Activated naive CD8-positive, alpha-beta T cell (primary cell): ENCODE data around the gene TADA3.

ENCODE experiments used
- H3K27ac Mint-ChIP-seq: one replicate; pipeline ENCODE4 v1.8.0; 2021; ENCODE audit warnings: mixed read lengths
- H3K27me3 Mint-ChIP-seq: one replicate; pipeline ENCODE4 v1.8.0; 2021; ENCODE audit warnings: mixed read lengths
- H3K36me3 Mint-ChIP-seq: one replicate; pipeline ENCODE4 v1.8.0; 2021; ENCODE audit warnings: mixed read lengths
- H3K4me1 Mint-ChIP-seq: one replicate; pipeline ENCODE4 v1.8.0; 2021; ENCODE audit warnings: low read depth, mixed read lengths
- H3K4me3 Mint-ChIP-seq: one replicate; pipeline ENCODE4 v1.8.0; 2021; ENCODE audit warnings: mild to moderate bottlenecking, mixed read lengths
- H3K9me3 Mint-ChIP-seq: one replicate; pipeline ENCODE4 v1.8.0; 2021; ENCODE audit warnings: low read depth, mixed read lengths

The TADA3 gene

GRCh38 chr3:9768141-9768775 is 24.0 kb downstream of the TADA3 start:
- no peaks in the 10 kb centered on the region for H3K9me3 Mint-ChIP-seq
- no peak overlapping the region for H3K4me3 Mint-ChIP-seq
- no peaks in the 10 kb centered on the region for H3K36me3 Mint-ChIP-seq
- peaks cover 17% of the 10 kb centered on the region for H3K4me1 Mint-ChIP-seq
- no peaks in the 10 kb centered on the region for H3K27me3 Mint-ChIP-seq
- peak overlapping the region; percentile 28 for H3K27ac Mint-ChIP-seq

DNA sequence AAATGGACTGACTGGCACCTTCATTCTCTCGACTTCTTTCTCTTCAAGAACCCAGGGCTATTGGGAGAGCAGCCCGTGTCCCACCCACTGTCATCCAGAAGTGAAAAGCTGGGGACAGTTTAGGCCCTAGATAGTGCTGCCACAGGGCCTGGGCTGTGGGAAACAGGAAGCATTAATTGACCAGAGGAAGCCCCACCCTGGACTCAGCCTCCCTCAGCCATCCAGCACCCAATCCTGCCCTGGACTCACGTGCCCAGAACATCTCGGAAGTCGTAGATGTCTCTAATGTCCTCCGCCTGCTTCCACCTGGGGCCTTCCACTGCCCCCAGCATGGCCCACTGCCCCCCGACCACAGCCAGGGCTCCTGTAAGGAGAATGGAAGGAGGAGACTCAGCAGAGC is 24.9 kb downstream of the TADA3 start:
- Mint-ChIP-seq H3K27ac (no peak overlapping the region), H3K4me3 (no peak overlapping the region), H3K9me3 (no peaks in the 10 kb centered on the region), H3K4me1 (peaks cover 17% of the 10 kb centered on the region), H3K27me3 (no peaks in the 10 kb centered on the region), H3K36me3 (no peaks in the 10 kb centered on the region)

DNA sequence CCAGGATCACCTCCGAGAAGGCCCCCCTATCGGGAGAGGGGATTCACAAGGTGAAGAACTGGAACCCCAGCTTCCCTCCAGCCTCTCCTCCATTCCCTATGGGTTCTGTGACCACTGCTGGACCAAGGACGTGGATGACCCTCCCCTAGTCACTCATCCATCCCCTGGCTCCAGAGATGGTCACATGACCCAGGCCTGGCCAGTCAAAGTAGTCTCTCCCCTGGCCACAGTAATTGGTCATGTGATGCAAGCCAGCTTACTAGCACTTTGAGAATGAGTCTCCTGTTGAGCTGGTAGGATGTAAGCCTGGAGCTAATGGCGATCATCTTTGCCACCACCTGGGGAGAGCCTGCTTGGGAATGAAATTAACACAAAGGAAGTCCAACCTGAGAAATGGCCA is 26.4 kb downstream of the TADA3 start:
- no peaks in the 10 kb centered on the region for H3K27me3 Mint-ChIP-seq
- H3K36me3 Mint-ChIP-seq, result peaks cover 3% of the 10 kb centered on the region
- no peak overlapping the region for H3K27ac Mint-ChIP-seq
- peaks cover 15% of the 10 kb centered on the region for H3K4me1 Mint-ChIP-seq
- H3K9me3 Mint-ChIP-seq, result no peaks in the 10 kb centered on the region
- no peak overlapping the region for H3K4me3 Mint-ChIP-seq

DNA sequence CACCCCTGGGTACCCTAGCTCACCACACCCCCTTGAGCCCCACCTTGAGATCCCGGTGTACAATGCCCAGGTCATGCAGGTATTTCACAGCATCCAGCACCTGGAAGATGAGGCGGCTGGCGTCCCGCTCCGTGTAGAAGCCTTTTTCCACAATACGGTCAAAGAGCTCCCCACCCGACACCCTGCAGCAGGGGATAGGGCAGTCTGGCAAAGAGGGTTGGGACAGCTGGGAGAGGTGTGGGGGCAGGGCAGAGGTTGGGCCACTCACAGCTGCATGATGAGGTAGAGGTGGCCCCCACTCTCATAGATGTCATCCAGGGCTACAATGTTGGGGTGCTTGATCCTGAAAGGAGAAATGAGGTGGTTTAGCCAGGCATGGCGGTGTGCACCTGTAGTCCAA is 29.4 kb downstream of the TADA3 start:
- peaks cover 11% of the 10 kb centered on the region for H3K36me3 Mint-ChIP-seq
- H3K27me3 Mint-ChIP-seq, result no peaks in the 10 kb centered on the region
- no peaks in the 10 kb centered on the region for H3K9me3 Mint-ChIP-seq
- H3K4me3 Mint-ChIP-seq, result no peak overlapping the region
- H3K27ac Mint-ChIP-seq, result no peak overlapping the region
- peaks cover 3% of the 10 kb centered on the region for H3K4me1 Mint-ChIP-seq

GRCh38 chr3:9761919-9762318 is 30.4 kb downstream of the TADA3 start:
- Mint-ChIP-seq H3K4me1 (peaks cover 3% of the 10 kb centered on the region), H3K9me3 (no peaks in the 10 kb centered on the region), H3K36me3 (peaks cover 11% of the 10 kb centered on the region), H3K27me3 (no peaks in the 10 kb centered on the region), H3K27ac (no peak overlapping the region), H3K4me3 (no peak overlapping the region)

GRCh38 chr3:9760779-9761505 is 31.3 kb downstream of the TADA3 start:
- no peak overlapping the region for H3K4me3 Mint-ChIP-seq
- H3K4me1 Mint-ChIP-seq, result peaks cover 3% of the 10 kb centered on the region
- no peaks in the 10 kb centered on the region for H3K9me3 Mint-ChIP-seq
- peak overlapping the region; percentile 11 for H3K27ac Mint-ChIP-seq
- no peaks in the 10 kb centered on the region for H3K27me3 Mint-ChIP-seq
- peaks cover 11% of the 10 kb centered on the region for H3K36me3 Mint-ChIP-seq

GRCh38 chr3:9757427-9757826 is 34.8 kb downstream of the TADA3 start:
- peaks cover 11% of the 10 kb centered on the region for H3K36me3 Mint-ChIP-seq
- no peak overlapping the region for H3K27ac Mint-ChIP-seq
- H3K4me3 Mint-ChIP-seq, result no peak overlapping the region
- H3K9me3 Mint-ChIP-seq, result no peaks in the 10 kb centered on the region
- H3K27me3 Mint-ChIP-seq, result no peaks in the 10 kb centered on the region
- H3K4me1 Mint-ChIP-seq, result peaks cover 17% of the 10 kb centered on the region

DNA sequence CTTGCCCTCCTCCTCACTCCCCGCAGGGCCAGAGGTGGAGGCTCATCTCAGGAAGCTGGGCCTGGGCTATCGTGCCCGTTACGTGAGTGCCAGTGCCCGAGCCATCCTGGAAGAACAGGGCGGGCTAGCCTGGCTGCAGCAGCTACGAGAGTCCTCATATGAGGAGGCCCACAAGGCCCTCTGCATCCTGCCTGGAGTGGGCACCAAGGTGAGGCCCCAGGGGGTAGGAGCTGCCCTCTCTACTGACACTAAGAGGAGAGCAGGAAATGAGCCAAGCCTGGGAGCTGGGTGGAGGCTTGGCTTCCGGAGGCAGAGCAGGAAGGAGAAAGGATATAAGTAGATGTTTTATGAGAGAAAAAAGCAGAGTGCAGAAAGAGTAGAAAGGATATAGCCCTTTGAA is 37.6 kb downstream of the TADA3 start:
- Mint-ChIP-seq H3K4me3 (peak overlapping the region; percentile 25), H3K4me1 (peaks cover 39% of the 10 kb centered on the region), H3K27ac (no peak overlapping the region), H3K9me3 (no peaks in the 10 kb centered on the region), H3K36me3 (peaks cover 11% of the 10 kb centered on the region), H3K27me3 (no peaks in the 10 kb centered on the region)

- H3K4me1 Mint-ChIP-seq, result peaks cover 49% of the 10 kb centered on the region
- peaks cover 4% of the 10 kb centered on the region for H3K36me3 Mint-ChIP-seq
- H3K27ac Mint-ChIP-seq, result peak overlapping the region; percentile 84
- H3K27me3 Mint-ChIP-seq, result no peaks in the 10 kb centered on the region
- peak overlapping the region; percentile 95 for H3K4me3 Mint-ChIP-seq
- H3K9me3 Mint-ChIP-seq, result no peaks in the 10 kb centered on the region
Measured at GRCh38 chr3:9750556-9751411, 41.5 kb downstream of the TADA3 start.

GRCh38 chr3:9749645-9750555 is 42.4 kb downstream of the TADA3 start, which contains the start of gene OGG1:
Gene OGG1 (plus strand): TSS chr3:9749952. CDS start chr3:9750287, 335 bp downstream.
- Mint-ChIP-seq H3K4me1 (peaks cover 45% of the 10 kb centered on the region), H3K27ac (peak within 1 kb of the TSS; percentile 84), H3K36me3 (peaks cover 4% of the 10 kb centered on the region), H3K4me3 (peak within 1 kb of the TSS; percentile 95), H3K9me3 (no peaks in the 10 kb centered on the region), H3K27me3 (no peaks in the 10 kb centered on the region)

GRCh38 chr3:9749296-9749644 is 43.0 kb downstream of the TADA3 start:
- H3K27me3 Mint-ChIP-seq, result no peaks in the 10 kb centered on the region
- H3K4me3 Mint-ChIP-seq, result peak overlapping the region; percentile 95
- H3K9me3 Mint-ChIP-seq, result no peaks in the 10 kb centered on the region
- peaks cover 8% of the 10 kb centered on the region for H3K36me3 Mint-ChIP-seq
- peak overlapping the region; percentile 84 for H3K27ac Mint-ChIP-seq
- H3K4me1 Mint-ChIP-seq, result peaks cover 41% of the 10 kb centered on the region

DNA sequence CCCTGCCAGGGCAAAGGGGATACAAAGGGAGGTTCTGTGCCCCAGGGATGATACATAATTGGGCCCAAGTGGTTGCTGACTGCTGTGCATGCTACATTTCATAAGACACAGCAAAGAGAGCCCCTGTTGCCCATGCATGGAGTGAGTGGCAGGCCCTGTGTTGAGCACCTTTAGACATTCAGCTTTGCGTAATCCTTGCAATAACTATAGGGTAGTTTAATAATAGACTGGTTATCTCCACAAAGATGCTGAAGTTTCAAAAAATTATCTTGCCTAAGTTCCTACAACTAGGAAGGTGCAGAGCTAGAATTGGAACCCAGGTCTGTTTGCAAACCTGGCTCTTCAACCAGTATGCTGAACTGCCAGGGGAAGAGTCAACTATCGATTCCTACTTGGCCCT is 44.2 kb downstream of the TADA3 start:
- H3K27ac Mint-ChIP-seq, result no peak overlapping the region
- H3K9me3 Mint-ChIP-seq, result no peaks in the 10 kb centered on the region
- H3K4me1 Mint-ChIP-seq, result peaks cover 34% of the 10 kb centered on the region
- no peaks in the 10 kb centered on the region for H3K27me3 Mint-ChIP-seq
- H3K36me3 Mint-ChIP-seq, result peaks cover 8% of the 10 kb centered on the region
- no peak overlapping the region for H3K4me3 Mint-ChIP-seq

- H3K27me3 Mint-ChIP-seq, result no peaks in the 10 kb centered on the region
- H3K27ac Mint-ChIP-seq, result no peak overlapping the region
- peaks cover 8% of the 10 kb centered on the region for H3K36me3 Mint-ChIP-seq
- H3K9me3 Mint-ChIP-seq, result no peaks in the 10 kb centered on the region
- peaks cover 36% of the 10 kb centered on the region for H3K4me1 Mint-ChIP-seq
- H3K4me3 Mint-ChIP-seq, result no peak overlapping the region
Measured at GRCh38 chr3:9747267-9747666, 45.0 kb downstream of the TADA3 start.

GRCh38 chr3:9746330-9746729 is 45.9 kb downstream of the TADA3 start:
- H3K9me3 Mint-ChIP-seq, result no peaks in the 10 kb centered on the region
- no peaks in the 10 kb centered on the region for H3K27me3 Mint-ChIP-seq

More at GRCh38 chr3:9746330-9746729, 45.9 kb downstream of the TADA3 start:
- Mint-ChIP-seq H3K36me3 (peaks cover 4% of the 10 kb centered on the region), H3K4me1 (peaks cover 27% of the 10 kb centered on the region), H3K27ac (peak overlapping the region; percentile 59), H3K4me3 (no peak overlapping the region)
